Esophagus squamous epithelium (tissue), 5 donors: ENCODE data around the gene MUC5AC. TPM values are rescaled to one million over a fixed set of nuclear protein-coding genes. Genes with fewer than 3 reads are reported as not detected.

ENCODE experiments used
- DNase-seq: peaks from one replicate; lab custom pipeline; 2025; lab: John Stamatoyannopoulos, UW
- H3K27ac ChIP-seq, 4 donors: fragments of 200-600 bp; sonication (generic); one replicate each; pipeline ENCODE4 v1.5.1; 2016 to 2019; ENCODE audit warnings: mild to moderate bottlenecking in 1 of 4
- H3K27me3 ChIP-seq, 4 donors: fragments of 200-600 bp; sonication (generic); 1 replicate in 3 of 4; 2 replicates in 1 of 4; pipeline versions ENCODE4 v1.5.1 to v1.6.0; 2017 to 2021; ENCODE audit warnings: antibody characterized with exemption in 1 of 4
- H3K36me3 ChIP-seq, 3 donors: fragments of 200-600 bp; sonication (generic); one replicate each; pipeline ENCODE4 v1.5.1; 2016 to 2019
- H3K4me1 ChIP-seq, 3 donors: fragments of 200-600 bp; sonication (generic); one replicate each; pipeline ENCODE4 v1.5.1; 2017 to 2019
- H3K4me3 ChIP-seq, 4 donors: fragments of 200-600 bp; sonication (generic); 1 replicate in 3 of 4; 2 replicates in 1 of 4; pipeline ENCODE4 v1.5.1; 2016 to 2019; ENCODE audit warnings: mild to moderate bottlenecking in 2 of 4, moderate library complexity in 1 of 4
- H3K9me3 ChIP-seq, 3 donors: fragments of 200-600 bp; sonication (generic); one replicate each; pipeline ENCODE4 v1.5.1; 2016 to 2019
- POLR2A ChIP-seq, 4 donors: fragments of 450-650 bp; IDR thresholded peaks; one replicate each; pipeline ENCODE4 v1.6.1; 2017; ENCODE audit warnings: antibody characterized with exemption in 4 of 4, mild to moderate bottlenecking in 4 of 4, moderate library complexity in 3 of 4
- WGBS, 2 donors: methylation state at CpG; one replicate each; pipeline ENCODE4 v1.1.5; 2018; 5-methylcytosine and 5-hydroxymethylcytosine counted together
- intact Hi-C: fragments of 100-400 bp; cut with DNase I; formaldehyde crosslinking; loops from one replicate; pipeline ENCODE4 v1.15.0; 2022
- total RNA-seq, 4 donors: library from RNA; depleted of rRNA; stranded (reverse); fragments of >200 nt; gene quantifications; one replicate each; pipeline ENCODE4 v1.1.0, GENCODE V29; 2016
- TF ChIP-seq, protein P1 (sequence below), 6 experiments: fragments of 450-650 bp in 4 of 6; fragments of 200-600 bp in 2 of 6; sonication (generic) in 2 of 6; IDR thresholded peaks; one replicate each; pipeline ENCODE4 v1.5.1; 2016 to 2019; ENCODE audit warnings: antibody characterized with exemption in 6 of 6, mild to moderate bottlenecking in 4 of 6, moderate library complexity in 4 of 6
- donor health status: DM: yes; HTN: yes; CAD: no.

Gene MUC5AC
- total RNA-seq, 4 donors from 2014 or later, result under 0.01 to 1.5 TPM; not detected in 2

GRCh38 chr11:1198561-1199240 is 40.9 kb downstream of the MUC5AC start:
- TF ChIP-seq, protein P1, sequence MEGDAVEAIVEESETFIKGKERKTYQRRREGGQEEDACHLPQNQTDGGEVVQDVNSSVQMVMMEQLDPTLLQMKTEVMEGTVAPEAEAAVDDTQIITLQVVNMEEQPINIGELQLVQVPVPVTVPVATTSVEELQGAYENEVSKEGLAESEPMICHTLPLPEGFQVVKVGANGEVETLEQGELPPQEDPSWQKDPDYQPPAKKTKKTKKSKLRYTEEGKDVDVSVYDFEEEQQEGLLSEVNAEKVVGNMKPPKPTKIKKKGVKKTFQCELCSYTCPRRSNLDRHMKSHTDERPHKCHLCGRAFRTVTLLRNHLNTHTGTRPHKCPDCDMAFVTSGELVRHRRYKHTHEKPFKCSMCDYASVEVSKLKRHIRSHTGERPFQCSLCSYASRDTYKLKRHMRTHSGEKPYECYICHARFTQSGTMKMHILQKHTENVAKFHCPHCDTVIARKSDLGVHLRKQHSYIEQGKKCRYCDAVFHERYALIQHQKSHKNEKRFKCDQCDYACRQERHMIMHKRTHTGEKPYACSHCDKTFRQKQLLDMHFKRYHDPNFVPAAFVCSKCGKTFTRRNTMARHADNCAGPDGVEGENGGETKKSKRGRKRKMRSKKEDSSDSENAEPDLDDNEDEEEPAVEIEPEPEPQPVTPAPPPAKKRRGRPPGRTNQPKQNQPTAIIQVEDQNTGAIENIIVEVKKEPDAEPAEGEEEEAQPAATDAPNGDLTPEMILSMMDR (IDR thresholded peaks at IDR 0.05), result no peak
- TF ChIP-seq POLR2A (IDR thresholded peaks at IDR 0.05), result no peak
- Histone ChIP-seq H3K9me3 (no peaks in the 10 kb centered on the region), H3K27me3 (peaks cover 0 to 89% (median 5%) of the 10 kb centered on the region in 4 donors), H3K36me3 (no peaks in the 10 kb centered on the region), H3K4me1 (peaks cover 0 to 25% (median 3%) of the 10 kb centered on the region in 3 donors), H3K27ac (no peak overlapping the region), H3K4me3 (no peak overlapping the region)
- intact Hi-C loops, result no loop called here
- DNase-seq, result no peak
- WGBS, 2 donors, result no CpG with 5 or more reads among the region's 26 CpGs

GRCh38 chr11:1199241-1199750 is 41.5 kb downstream of the MUC5AC start:
- H3K9me3 ChIP-seq, result no peaks in the 10 kb centered on the region
- no peak overlapping the region for H3K4me3 ChIP-seq
- H3K27me3 ChIP-seq, result peaks cover 0 to 95% (median 5%) of the 10 kb centered on the region in 4 donors
- DNase-seq, result no peak
- H3K36me3 ChIP-seq, result no peaks in the 10 kb centered on the region
- WGBS, 2 donors, result 35% methylated on average over 5 of the region's 27 CpGs; no CpG with 5 or more reads in 1 of the 2 donors
- TF ChIP-seq, protein P1 (IDR thresholded peaks at IDR 0.05), result no peak
- no peak for TF ChIP-seq POLR2A (IDR thresholded peaks at IDR 0.05)
- intact Hi-C loops, result no loop called here
- peaks cover 0 to 25% (median 3%) of the 10 kb centered on the region in 3 donors for H3K4me1 ChIP-seq
- no peak overlapping the region for H3K27ac ChIP-seq

DNA sequence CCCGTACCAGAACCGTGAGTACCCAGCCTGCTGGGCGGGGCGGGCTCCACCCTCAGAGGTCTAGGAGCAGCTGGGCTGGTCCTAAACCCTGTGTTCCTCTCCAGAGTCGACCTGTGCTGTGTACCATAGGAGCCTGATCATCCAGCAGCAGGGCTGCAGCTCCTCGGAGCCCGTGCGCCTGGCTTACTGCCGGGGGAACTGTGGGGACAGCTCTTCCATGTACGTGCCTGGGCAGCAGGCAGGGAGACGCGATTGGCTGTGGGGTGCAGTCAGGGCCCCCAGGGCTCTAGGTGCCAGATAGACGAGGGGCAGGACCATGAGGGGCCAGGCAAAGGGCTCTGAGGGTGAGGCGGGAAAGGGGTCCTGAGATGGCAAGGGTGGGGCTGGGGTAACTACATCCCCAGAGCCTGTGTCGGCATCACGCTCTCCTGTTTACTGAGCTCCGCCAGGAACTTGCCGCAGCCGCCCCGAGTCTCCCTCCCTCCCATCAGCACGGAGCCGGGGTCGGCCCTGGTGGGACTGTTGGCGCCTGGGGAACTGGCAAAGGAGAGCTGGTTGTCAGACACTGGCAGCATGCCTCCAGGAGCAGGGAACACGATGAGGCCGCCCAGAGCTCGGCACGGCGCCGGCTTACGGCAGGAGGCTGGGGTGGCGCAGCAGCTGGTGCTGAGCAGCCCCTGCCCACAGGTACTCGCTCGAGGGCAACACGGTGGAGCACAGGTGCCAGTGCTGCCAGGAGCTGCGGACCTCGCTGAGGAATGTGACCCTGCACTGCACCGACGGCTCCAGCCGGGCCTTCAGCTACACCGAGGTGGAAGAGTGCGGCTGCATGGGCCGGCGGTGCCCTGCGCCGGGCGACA is 42.2 kb downstream of the MUC5AC start:
- no peaks in the 10 kb centered on the region for H3K36me3 ChIP-seq
- intact Hi-C loops, result loop anchor here (10.0 kb wide), 2 partner anchors 315 to 375 kb away; partner anchors contain the start of gene DUSP8
- no peak for TF ChIP-seq POLR2A (IDR thresholded peaks at IDR 0.05)
- TF ChIP-seq, protein P1 (IDR thresholded peaks at IDR 0.05), result no peak
- no peaks in the 10 kb centered on the region for H3K9me3 ChIP-seq
- H3K4me1 ChIP-seq, result peaks cover 0 to 25% (median 3%) of the 10 kb centered on the region in 3 donors
- H3K27me3 ChIP-seq, result peaks cover 0 to 96% (median 5%) of the 10 kb centered on the region in 4 donors
- no peak overlapping the region for H3K4me3 ChIP-seq
- WGBS, 2 donors, result 33 to 59% methylated on average over 11 to 18 of the region's 47 CpGs
- no peak for DNase-seq
- H3K27ac ChIP-seq, result no peak overlapping the region

GRCh38 chr11:1200611-1201191 is 42.9 kb downstream of the MUC5AC start:
- Histone ChIP-seq H3K36me3 (no peaks in the 10 kb centered on the region), H3K4me1 (peaks cover 0 to 25% (median 3%) of the 10 kb centered on the region in 3 donors), H3K4me3 (no peak overlapping the region), H3K9me3 (no peaks in the 10 kb centered on the region), H3K27ac (no peak overlapping the region), H3K27me3 (peaks cover 0 to 97% (median 5%) of the 10 kb centered on the region in 4 donors)
- TF ChIP-seq, protein P1 (IDR thresholded peaks at IDR 0.05), result no peak
- TF ChIP-seq POLR2A (IDR thresholded peaks at IDR 0.05), result no peak
- 55 to 60% methylated on average over 1 to 8 of the region's 16 CpGs for WGBS, 2 donors
- no peak for DNase-seq
- intact Hi-C loops, result loop anchor here (10.0 kb wide), 2 partner anchors 314 to 374 kb away; partner anchors contain the start of gene DUSP8
